Measurements from ENCODE around the gene DGUOK. TPM values are rescaled to one million over a fixed set of nuclear protein-coding genes. Genes with fewer than 3 reads are reported as not detected.
"Not testable (repeated sequence)": the region's sequence is repeated elsewhere in the genome, so short reads cannot be mapped to it uniquely, and the experiment has no call there.

The DGUOK gene
- total RNA-seq, 2 donors from 2014 or later, result 55.0 to 56.3 TPM

DNA sequence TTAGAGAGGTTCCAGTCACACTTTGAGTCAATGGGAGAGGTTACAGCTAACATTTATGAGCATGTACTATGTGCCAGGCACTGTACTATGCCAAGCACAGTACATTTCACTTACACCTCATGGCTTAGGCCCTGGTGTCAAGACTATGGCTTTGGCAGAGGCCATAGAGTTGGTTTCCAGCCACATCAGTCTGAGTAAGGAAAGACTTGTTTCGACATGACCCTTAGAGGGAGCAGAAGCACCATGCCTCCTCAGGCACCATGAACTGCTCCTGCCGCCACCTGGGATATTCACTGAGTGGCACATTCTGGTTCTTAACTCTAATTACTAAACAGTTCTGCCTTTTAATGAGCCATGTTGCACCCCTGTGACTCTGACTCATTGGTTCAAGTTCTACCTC lies 12.7 kb downstream of the DGUOK start:
- Histone ChIP-seq H3K27ac (no peak overlapping the region), H3K27me3 (no peaks in the 10 kb centered on the region), H3K4me3 (no peak overlapping the region), H3K9me3 (no peaks in the 10 kb centered on the region), H3K9ac (ENCODE audit: low read depth in 2 of 2, low read length in 2 of 2) (no peak overlapping the region), H3K36me3 (no peaks in the 10 kb centered on the region), H3K4me1 (no peaks in the 10 kb centered on the region)
- intact Hi-C loops (cut with DNase I), result no loop called here
- TF ChIP-seq, protein P1, sequence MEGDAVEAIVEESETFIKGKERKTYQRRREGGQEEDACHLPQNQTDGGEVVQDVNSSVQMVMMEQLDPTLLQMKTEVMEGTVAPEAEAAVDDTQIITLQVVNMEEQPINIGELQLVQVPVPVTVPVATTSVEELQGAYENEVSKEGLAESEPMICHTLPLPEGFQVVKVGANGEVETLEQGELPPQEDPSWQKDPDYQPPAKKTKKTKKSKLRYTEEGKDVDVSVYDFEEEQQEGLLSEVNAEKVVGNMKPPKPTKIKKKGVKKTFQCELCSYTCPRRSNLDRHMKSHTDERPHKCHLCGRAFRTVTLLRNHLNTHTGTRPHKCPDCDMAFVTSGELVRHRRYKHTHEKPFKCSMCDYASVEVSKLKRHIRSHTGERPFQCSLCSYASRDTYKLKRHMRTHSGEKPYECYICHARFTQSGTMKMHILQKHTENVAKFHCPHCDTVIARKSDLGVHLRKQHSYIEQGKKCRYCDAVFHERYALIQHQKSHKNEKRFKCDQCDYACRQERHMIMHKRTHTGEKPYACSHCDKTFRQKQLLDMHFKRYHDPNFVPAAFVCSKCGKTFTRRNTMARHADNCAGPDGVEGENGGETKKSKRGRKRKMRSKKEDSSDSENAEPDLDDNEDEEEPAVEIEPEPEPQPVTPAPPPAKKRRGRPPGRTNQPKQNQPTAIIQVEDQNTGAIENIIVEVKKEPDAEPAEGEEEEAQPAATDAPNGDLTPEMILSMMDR (IDR thresholded peaks at IDR 0.05), result no peak
- DNase-seq, result no peak

DNA sequence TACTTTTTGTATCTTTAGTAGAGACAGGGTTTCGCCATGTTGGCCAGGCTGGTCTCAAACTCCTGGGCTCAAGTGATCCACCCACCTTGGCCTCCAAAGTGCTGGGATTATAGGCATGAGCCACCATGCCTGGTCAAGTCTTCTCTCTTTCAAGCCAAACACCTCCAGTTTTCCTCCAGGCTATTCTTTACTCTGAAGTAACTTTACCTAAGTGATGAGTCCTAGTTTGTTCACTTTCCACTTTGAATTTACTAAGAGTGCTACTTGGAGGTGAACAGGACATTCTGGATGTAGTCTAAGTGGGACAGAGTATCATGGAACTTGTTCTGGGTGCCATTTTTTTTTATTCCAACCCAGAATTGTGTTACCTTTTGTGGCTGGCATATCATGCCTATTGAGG lies 13.4 kb downstream of the DGUOK start:
- intact Hi-C loops (cut with DNase I); H3K4me3 ChIP-seq; H3K27ac ChIP-seq; H3K36me3 ChIP-seq; H3K4me1 ChIP-seq; H3K9me3 ChIP-seq; H3K27me3 ChIP-seq; H3K9ac ChIP-seq (ENCODE audit: low read depth in 2 of 2, low read length in 2 of 2); DNase-seq: not testable (repeated sequence)

DNA sequence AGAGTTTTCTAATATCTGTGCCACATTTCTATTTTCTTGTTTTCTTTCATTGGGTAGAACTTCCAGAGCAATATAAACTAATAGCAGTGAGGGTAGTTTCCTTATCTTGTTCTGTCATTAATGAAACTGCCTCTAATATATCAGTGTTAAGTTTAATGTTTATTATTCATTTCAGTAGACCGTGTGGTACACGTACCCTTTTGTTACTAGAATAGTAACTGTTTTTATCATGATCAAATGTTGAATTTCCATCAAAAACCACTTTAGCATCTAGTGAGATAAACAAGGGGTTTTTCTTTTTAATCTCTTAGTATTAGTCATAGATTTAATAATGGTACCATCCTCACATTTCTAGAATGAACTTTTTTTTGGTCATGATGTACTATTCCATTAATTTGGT lies 16.0 kb downstream of the DGUOK start:
- Histone ChIP-seq H3K27me3 (no peaks in the 10 kb centered on the region), H3K4me3 (no peak overlapping the region), H3K9ac (ENCODE audit: low read depth in 2 of 2, low read length in 2 of 2) (no peak overlapping the region), H3K4me1 (no peaks in the 10 kb centered on the region), H3K9me3 (no peaks in the 10 kb centered on the region), H3K36me3 (peaks cover 9% of the 10 kb centered on the region), H3K27ac (no peak overlapping the region)
- no peak for DNase-seq
- TF ChIP-seq, protein P1 (IDR thresholded peaks at IDR 0.05), result no peak
- intact Hi-C loops (cut with DNase I), result no loop called here

DNA sequence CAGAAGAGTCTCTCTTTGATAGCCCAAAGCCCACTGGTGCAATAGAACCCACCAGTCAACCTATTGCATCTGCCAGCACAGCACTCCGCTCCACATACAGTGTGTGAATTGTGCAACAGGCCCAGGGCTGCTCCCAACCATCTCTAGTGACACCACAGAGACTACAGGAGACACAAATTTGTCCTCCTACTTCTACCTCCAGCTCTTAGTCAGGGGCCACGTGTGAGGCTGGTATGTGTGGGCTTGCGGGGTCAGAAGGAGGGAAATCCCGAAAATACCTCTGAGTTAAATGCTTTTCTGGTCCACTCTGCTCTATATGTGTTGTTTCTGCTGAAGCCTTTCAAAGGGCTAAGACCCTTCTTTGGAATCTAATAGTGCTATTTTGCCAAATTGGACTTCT lies 18.0 kb downstream of the DGUOK start:
- no peaks in the 10 kb centered on the region for H3K4me1 ChIP-seq
- intact Hi-C loops (cut with DNase I), result no loop called here
- H3K27me3 ChIP-seq, result no peaks in the 10 kb centered on the region
- no peak overlapping the region for H3K27ac ChIP-seq
- no peak overlapping the region for H3K9ac ChIP-seq (ENCODE audit: low read depth in 2 of 2, low read length in 2 of 2)
- TF ChIP-seq, protein P1 (IDR thresholded peaks at IDR 0.05), result no peak
- no peak overlapping the region for H3K4me3 ChIP-seq
- H3K9me3 ChIP-seq, result no peaks in the 10 kb centered on the region
- DNase-seq, result no peak
- H3K36me3 ChIP-seq, result peaks cover 10% of the 10 kb centered on the region

DNA sequence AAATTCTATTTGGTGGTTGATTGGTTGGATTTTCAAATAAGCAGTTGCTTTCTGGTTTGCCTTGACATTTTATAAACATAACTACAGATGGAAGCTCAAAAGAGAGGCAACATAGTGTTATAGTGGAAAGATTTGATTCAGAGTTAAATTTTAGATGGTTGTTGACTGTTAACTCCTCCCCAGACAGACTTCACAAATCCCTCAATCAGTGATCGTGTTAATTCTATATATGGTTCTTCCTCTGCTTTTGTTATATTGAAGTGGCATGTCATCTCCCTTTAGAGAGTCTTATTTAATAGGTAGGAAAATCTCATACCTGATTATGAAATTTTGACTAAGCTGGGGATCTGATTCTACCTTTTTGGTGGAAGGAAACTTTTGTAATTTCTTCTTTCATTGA lies 19.5 kb downstream of the DGUOK start:
- H3K36me3 ChIP-seq, result peaks cover 15% of the 10 kb centered on the region
- no peaks in the 10 kb centered on the region for H3K9me3 ChIP-seq
- DNase-seq, result no peak
- H3K4me3 ChIP-seq, result no peak overlapping the region
- H3K9ac ChIP-seq (ENCODE audit: low read depth in 2 of 2, low read length in 2 of 2), result no peak overlapping the region
- no peaks in the 10 kb centered on the region for H3K27me3 ChIP-seq
- intact Hi-C loops (cut with DNase I), result no loop called here
- TF ChIP-seq, protein P1 (IDR thresholded peaks at IDR 0.05), result no peak
- no peaks in the 10 kb centered on the region for H3K4me1 ChIP-seq
- H3K27ac ChIP-seq, result no peak overlapping the region

DNA sequence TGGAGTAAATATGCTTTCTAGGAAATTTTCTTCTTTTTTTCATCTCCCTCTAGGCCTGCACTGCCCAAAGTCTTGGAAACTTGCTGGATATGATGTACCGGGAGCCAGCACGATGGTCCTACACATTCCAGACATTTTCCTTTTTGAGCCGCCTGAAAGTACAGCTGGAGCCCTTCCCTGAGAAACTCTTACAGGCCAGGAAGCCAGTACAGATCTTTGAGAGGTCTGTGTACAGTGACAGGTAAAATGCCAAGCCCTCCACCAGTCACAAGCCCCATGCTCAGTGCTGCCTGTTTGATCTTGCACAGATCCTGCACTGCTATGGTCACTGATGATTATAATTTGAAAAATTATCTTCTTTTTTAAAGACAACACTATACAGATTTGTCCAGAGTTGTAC lies 20.0 kb downstream of the DGUOK start:
- no peak overlapping the region for H3K4me3 ChIP-seq
- no peak overlapping the region for H3K27ac ChIP-seq
- peaks cover 17% of the 10 kb centered on the region for H3K36me3 ChIP-seq
- intact Hi-C loops (cut with DNase I), result no loop called here
- H3K27me3 ChIP-seq, result no peaks in the 10 kb centered on the region
- no peaks in the 10 kb centered on the region for H3K4me1 ChIP-seq
- TF ChIP-seq, protein P1 (IDR thresholded peaks at IDR 0.05), result no peak
- no peaks in the 10 kb centered on the region for H3K9me3 ChIP-seq
- no peak overlapping the region for H3K9ac ChIP-seq (ENCODE audit: low read depth in 2 of 2, low read length in 2 of 2)
- DNase-seq, result no peak
